Upper lobe of right lung (tissue), 1 donor: ENCODE measurements around the gene ANK2. TPM values are rescaled to one million over a fixed set of nuclear protein-coding genes. Genes with fewer than 3 reads are reported as not detected.

Source experiments
- ATAC-seq: fragments of 200-7000 bp; cut with Tn5 transposase; one replicate; pipeline ENCODE4 v1.9.1; 2020; ENCODE audit warnings: mild to moderate bottlenecking, moderate library complexity
- DNase-seq: peaks from one replicate; pipeline ENCODE4 v3.0.0-alpha.2; 2020
- H3K27ac ChIP-seq: fragments of 200-600 bp; one replicate; pipeline ENCODE4 v1.8.0; 2022
- H3K27me3 ChIP-seq: fragments of 200-600 bp; one replicate; pipeline ENCODE4 v1.8.0; 2022; ENCODE audit warnings: mild to moderate bottlenecking
- H3K36me3 ChIP-seq: fragments of 200-600 bp; one replicate; pipeline ENCODE4 v1.8.0; 2022
- H3K4me1 ChIP-seq: fragments of 200-600 bp; one replicate; pipeline ENCODE4 v1.8.0; 2022
- H3K4me3 ChIP-seq: fragments of 200-600 bp; one replicate; pipeline ENCODE4 v1.8.0; 2022; ENCODE audit warnings: mild to moderate bottlenecking
- H3K9me3 ChIP-seq: fragments of 200-600 bp; one replicate; pipeline ENCODE4 v1.8.0; 2022
- CTCF ChIP-seq: fragments of 200-600 bp; IDR thresholded peaks from one replicate; pipeline ENCODE4 v1.8.0; 2022; ENCODE audit warnings: antibody characterized with exemption
- intact Hi-C: fragments of 100-400 bp; cut with DNase I; formaldehyde crosslinking; loops from one replicate; pipeline ENCODE4 v1.11.0; 2022
- total RNA-seq: library from RNA; stranded (reverse); fragmentation: NEBNext Ultra II Directional; extraction: Animal tissue kit (Norgen Biotek cat#: 25700); gene quantifications from one replicate; pipeline ENCODE4 v1.2.1, GENCODE V29; 2021
- donor health status: DM: no; HTN: yes; CAD: no; lungs with severe emphysema.

ANK2 gene
- total RNA-seq, 1 donor from 2014 or later: 12.0 TPM

GRCh38 chr4:113016377-113016776 is 33.1 kb upstream of the ANK2 start:
- TF ChIP-seq CTCF: no peak
- Histone ChIP-seq H3K36me3 (no peaks in the 10 kb centered on the region), H3K4me3 (no peak overlapping the region), H3K4me1 (no peaks in the 10 kb centered on the region), H3K27me3 (no peaks in the 10 kb centered on the region), H3K27ac (no peak overlapping the region), H3K9me3 (no peaks in the 10 kb centered on the region)
- no peak for DNase-seq
- intact Hi-C loops: no loop called here
- no peak for ATAC-seq

DNA sequence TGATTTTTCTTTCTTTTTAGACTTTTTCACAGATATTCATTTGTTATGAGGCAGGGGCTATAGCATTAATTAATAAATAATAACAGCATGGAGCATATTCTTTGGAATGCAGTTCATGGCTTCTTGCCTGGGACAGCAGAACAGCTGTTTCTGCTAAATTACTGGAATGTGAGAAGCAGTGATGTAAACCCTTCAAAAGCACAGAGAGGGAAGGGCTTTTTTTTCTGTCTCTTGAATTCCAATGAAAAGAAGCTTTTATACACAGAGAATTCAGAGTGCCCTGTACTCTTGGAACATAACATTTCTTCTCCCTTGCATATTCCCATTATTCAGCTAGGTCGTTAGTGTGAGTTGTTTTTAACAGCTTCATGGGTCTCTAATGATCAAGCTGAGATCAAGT is 28.5 kb upstream of the ANK2 start:
- Histone ChIP-seq H3K36me3 (no peaks in the 10 kb centered on the region), H3K27me3 (no peaks in the 10 kb centered on the region), H3K4me3 (no peak overlapping the region), H3K27ac (no peak overlapping the region), H3K9me3 (no peaks in the 10 kb centered on the region), H3K4me1 (no peaks in the 10 kb centered on the region)
- DNase-seq (no peak), ATAC-seq (no peak)
- no peak for TF ChIP-seq CTCF
- intact Hi-C loops: no loop called here

- TF ChIP-seq CTCF: no peak
Observed at GRCh38 chr4:113024388-113024787, 25.1 kb upstream of the ANK2 start.

GRCh38 chr4:113025416-113025815 is 24.0 kb upstream of the ANK2 start:
- no peak for DNase-seq
- ATAC-seq: no peak
- no peaks in the 10 kb centered on the region for H3K9me3 ChIP-seq
- no peaks in the 10 kb centered on the region for H3K36me3 ChIP-seq
- no peak for TF ChIP-seq CTCF
- H3K4me1 ChIP-seq: no peaks in the 10 kb centered on the region
- H3K27ac ChIP-seq: no peak overlapping the region
- no peaks in the 10 kb centered on the region for H3K27me3 ChIP-seq
- intact Hi-C loops: no loop called here
- H3K4me3 ChIP-seq: no peak overlapping the region

More at GRCh38 chr4:113024388-113024787, 25.1 kb upstream of the ANK2 start:
- H3K36me3 ChIP-seq: no peaks in the 10 kb centered on the region
- DNase-seq (no peak), ATAC-seq (no peak)
- H3K4me1 ChIP-seq: no peaks in the 10 kb centered on the region
- H3K9me3 ChIP-seq: no peaks in the 10 kb centered on the region
- H3K27me3 ChIP-seq: no peaks in the 10 kb centered on the region
- intact Hi-C loops: no loop called here
- no peak overlapping the region for H3K27ac ChIP-seq
- no peak overlapping the region for H3K4me3 ChIP-seq

DNA sequence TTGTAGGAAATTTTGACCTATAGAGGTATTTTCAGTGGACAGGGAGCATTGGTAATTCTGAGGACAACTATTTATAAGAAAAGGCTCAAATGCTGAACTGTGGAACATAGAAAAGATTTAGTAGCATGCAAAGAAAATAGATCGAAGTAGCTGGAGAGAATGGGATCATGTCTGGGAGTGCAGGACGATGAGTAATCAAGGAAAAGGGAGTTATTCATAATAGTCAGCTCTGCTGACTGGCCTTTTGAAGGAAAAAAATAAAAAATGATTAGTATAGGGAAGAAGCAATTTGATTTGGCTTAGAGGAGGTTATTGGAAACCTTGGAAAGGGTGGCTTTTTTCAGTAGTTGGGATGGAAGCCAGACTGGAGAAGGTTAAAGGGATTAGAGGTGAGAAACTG is 22.9 kb upstream of the ANK2 start:
- no peaks in the 10 kb centered on the region for H3K9me3 ChIP-seq
- H3K4me1 ChIP-seq: no peaks in the 10 kb centered on the region
- H3K4me3 ChIP-seq: no peak overlapping the region
- ATAC-seq (no peak), DNase-seq (no peak)
- H3K36me3 ChIP-seq: no peaks in the 10 kb centered on the region
- TF ChIP-seq CTCF: no peak
- intact Hi-C loops: no loop called here
- no peaks in the 10 kb centered on the region for H3K27me3 ChIP-seq
- no peak overlapping the region for H3K27ac ChIP-seq

- intact Hi-C loops: no loop called here
- H3K27me3 ChIP-seq: no peaks in the 10 kb centered on the region
- H3K36me3 ChIP-seq: no peaks in the 10 kb centered on the region
- no peak for DNase-seq
- no peak overlapping the region for H3K4me3 ChIP-seq
- H3K27ac ChIP-seq: no peak overlapping the region
- TF ChIP-seq CTCF: no peak
- H3K4me1 ChIP-seq: no peaks in the 10 kb centered on the region
- H3K9me3 ChIP-seq: no peaks in the 10 kb centered on the region
- ATAC-seq: no peak
Observed at GRCh38 chr4:113028074-113028473, 21.4 kb upstream of the ANK2 start.
